C4-2B (cell line): ENCODE measurements around the gene TPM1.

Experiments
- CTCF ChIP-seq: fragments of 450-650 bp; conservative IDR thresholded peaks from 2 replicates; pipeline ENCODE4 v1.5.1; 2017; ENCODE audit warnings: mild to moderate bottlenecking
- ZFX ChIP-seq: fragments of 450-650 bp; IDR thresholded peaks from 2 replicates; pipeline ENCODE4 v1.6.1; 2017

- no peak for TF ChIP-seq CTCF
- no peak for TF ChIP-seq ZFX
These were observed 41.8 kb upstream of the TPM1 start for GRCh38 chr15:63000706-63001105.
